Suppressor macrophage treated with lipopolysaccharide for 1 hour (primary cell): ENCODE results near the gene TMCC3.

Experiments used
- DNase-seq, 3 donors: peaks; one replicate each; pipeline ENCODE4 v3.0.0-alpha.2; 2020 to 2022

The TMCC3 gene

DNA sequence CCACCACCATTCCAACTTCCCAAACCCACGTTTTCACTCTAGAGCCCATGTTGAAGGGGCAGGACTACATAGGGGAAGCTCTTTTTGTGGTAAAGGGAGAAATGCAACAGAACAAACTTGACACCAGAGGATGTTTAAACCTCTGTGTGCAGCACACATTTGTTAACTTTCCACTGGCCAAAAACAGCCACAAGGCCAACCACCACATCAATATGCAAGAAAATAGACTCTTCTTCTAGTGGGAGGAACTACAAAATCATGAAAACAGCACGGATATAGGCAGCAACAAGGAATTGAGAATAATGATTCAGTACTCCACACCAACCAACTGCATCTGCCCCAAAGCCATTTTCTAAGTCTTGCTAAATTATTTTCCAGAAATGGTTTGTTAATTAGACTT lies 124.4 kb downstream of the TMCC3 start:
- no peak for DNase-seq
